GM23338 (cell line): ENCODE results near the gene PER3. TPM values are rescaled to one million over a fixed set of nuclear protein-coding genes. Genes with fewer than 3 reads are reported as not detected.

ENCODE experiments used
- CREB1 ChIP-seq: fragments of 250-450 bp; sonication (Bioruptor Pico); IDR thresholded peaks from 2 replicates; pipeline ENCODE4 v1.5.0; 2020; ENCODE audit warnings: low read depth, mild to moderate bottlenecking, moderate library complexity
- ETS1 ChIP-seq: IDR thresholded peaks from 2 replicates; pipeline ENCODE4 v1.6.1; 2016; ENCODE audit warnings: antibody characterized with exemption
- EZH2 ChIP-seq: fragments of 200-600 bp; sonication (generic); IDR thresholded peaks from one replicate; pipeline ENCODE4 v1.8.0; 2017; ENCODE audit warnings: antibody characterized with exemption, mild to moderate bottlenecking, low read depth; ENCODE audit not compliant: unreplicated experiment
- EZH2phosphoT487 ChIP-seq: fragments of 200-600 bp; sonication (generic); IDR thresholded peaks from one replicate; pipeline ENCODE4 v1.8.1; 2018; ENCODE audit warnings: antibody characterized with exemption; ENCODE audit not compliant: unreplicated experiment
- JUNB ChIP-seq: IDR thresholded peaks from one replicate; pipeline ENCODE4 v1.6.1; 2016; ENCODE audit warnings: antibody characterized with exemption; ENCODE audit not compliant: unreplicated experiment
- POLR2AphosphoS5 ChIP-seq: IDR thresholded peaks from 2 replicates; pipeline ENCODE4 v1.6.1; 2016; ENCODE audit warnings: antibody characterized with exemption, low read depth
- ZNF331 ChIP-seq: fragments of 250-450 bp; sonication (Bioruptor Pico); IDR thresholded peaks from 2 replicates; pipeline ENCODE4 v1.5.0; 2020; ENCODE audit warnings: low read depth, mild to moderate bottlenecking, moderate library complexity
- ZNF462 ChIP-seq: fragments of 250-450 bp; sonication (Bioruptor Pico); IDR thresholded peaks from 2 replicates; pipeline ENCODE4 v1.5.0; 2020; ENCODE audit warnings: mild to moderate bottlenecking, moderate library complexity
- polyA plus RNA-seq: library from polyadenylated mRNA; unstranded; fragments of >200 nt; fragmentation: Nextera tagmentation; extraction: Ambion mirVana; gene quantifications from 2 replicates; pipeline ENCODE4 v1.2.1, GENCODE V29; 2016
- total RNA-seq: library from RNA; depleted of rRNA; stranded (reverse); fragments of >200 nt; shearing (Covaris generic); gene quantifications from 2 replicates; pipeline ENCODE4 v1.2.3, GENCODE V29; 2014

The PER3 gene
- total and polyA plus RNA-seq, 2 experiments from 2014 or later = 6.1 to 16.4 TPM

GRCh38 chr1:7871136-7871535 is 87.0 kb downstream of the PER3 start (continued):
- TF ChIP-seq ZNF462 (CRISPR knock-in tag) (no peak), EZH2phosphoT487 (no peak), ZNF331 (CRISPR knock-in tag) (no peak), EZH2 (no peak), JUNB (no peak), ETS1 (no peak), POLR2AphosphoS5 (no peak), CREB1 (no peak)
